ENCODE data around the gene PAK5.

PAK5 gene

GRCh38 chr20:9838378-9839295, at the start of gene PAK5:
Gene PAK5 (minus strand): TSS chr20:9839076. CDS start chr20:9644328, 194,748 bp downstream.
- DNase-seq (ENCODE audit: extremely low spot score): no peak
- TF ChIP-seq CTCF (IDR thresholded peaks at IDR 0.05; ENCODE audit: control extremely low read depth, extremely low read depth, low read depth, missing control alignments): no peak
- POLR2A ChIA-PET: no interaction called here
- CTCF ChIA-PET: no interaction called here

DNA sequence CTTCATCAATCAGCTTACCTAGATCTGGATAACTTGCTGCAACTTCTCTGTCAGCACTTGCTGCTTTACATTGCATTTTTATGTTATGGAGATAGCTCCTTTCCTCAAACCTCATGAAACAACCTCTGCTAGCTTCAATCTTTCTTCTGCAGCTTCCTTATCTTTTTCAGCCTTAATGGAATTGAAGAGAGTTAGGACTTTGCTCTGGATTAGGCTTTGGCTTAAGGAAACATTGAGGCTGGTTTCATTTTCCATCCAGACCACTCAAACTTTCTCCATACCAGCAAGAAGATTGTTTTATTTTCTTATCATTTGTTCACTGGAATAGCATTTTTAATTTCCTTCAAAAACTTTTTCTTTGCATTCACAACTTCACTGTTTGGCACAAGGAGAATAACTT, 48.8 kb upstream of the PAK5 start:
- no peak for TF ChIP-seq CTCF (IDR thresholded peaks at IDR 0.05; ENCODE audit: control extremely low read depth, extremely low read depth, low read depth, missing control alignments)
- CTCF ChIA-PET: interaction anchor here (0.7 to 2.0 kb wide), 5 partner anchors 9 to 25 kb away, joined by 3 to 7 read pairs (median 5); no protein-coding TSS in a partner anchor
- DNase-seq (ENCODE audit: extremely low spot score): no peak
- POLR2A ChIA-PET: no interaction called here

- DNase-seq (ENCODE audit: extremely low spot score): no peak
- ChIA-PET POLR2A (no interaction called here), CTCF (interaction anchor here (1.8 to 2.0 kb wide), 2 partner anchors 18 to 26 kb away, joined by 4 to 7 read pairs; no protein-coding TSS in a partner anchor)
- no peak for TF ChIP-seq CTCF (IDR thresholded peaks at IDR 0.05; ENCODE audit: control extremely low read depth, extremely low read depth, low read depth, missing control alignments)
These were observed 47.4 kb upstream of the PAK5 start for GRCh38 chr20:9886227-9886626.

DNA sequence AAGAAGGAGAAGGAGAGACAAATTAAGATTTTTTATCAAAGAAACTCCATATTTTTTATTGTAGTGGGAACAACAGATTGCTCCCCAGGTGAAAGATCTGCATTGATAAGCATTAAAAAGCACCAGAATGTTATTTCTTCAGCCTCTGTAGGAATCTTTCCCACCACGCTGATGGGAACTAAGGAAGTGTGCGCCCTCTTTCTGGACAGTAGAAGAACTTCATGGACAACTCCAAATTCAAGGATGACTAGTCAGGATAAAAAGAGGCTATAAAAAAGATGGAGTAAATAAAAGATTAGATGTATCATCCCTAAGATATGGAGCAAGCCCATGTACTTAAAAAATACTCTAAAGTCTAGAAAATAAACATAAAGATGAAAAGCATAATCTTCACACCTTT, 45.8 kb upstream of the PAK5 start:
- ChIA-PET POLR2A (no interaction called here), CTCF (no interaction called here)
- no peak for TF ChIP-seq CTCF (IDR thresholded peaks at IDR 0.05; ENCODE audit: control extremely low read depth, extremely low read depth, low read depth, missing control alignments)
- DNase-seq (ENCODE audit: extremely low spot score): no peak

DNA sequence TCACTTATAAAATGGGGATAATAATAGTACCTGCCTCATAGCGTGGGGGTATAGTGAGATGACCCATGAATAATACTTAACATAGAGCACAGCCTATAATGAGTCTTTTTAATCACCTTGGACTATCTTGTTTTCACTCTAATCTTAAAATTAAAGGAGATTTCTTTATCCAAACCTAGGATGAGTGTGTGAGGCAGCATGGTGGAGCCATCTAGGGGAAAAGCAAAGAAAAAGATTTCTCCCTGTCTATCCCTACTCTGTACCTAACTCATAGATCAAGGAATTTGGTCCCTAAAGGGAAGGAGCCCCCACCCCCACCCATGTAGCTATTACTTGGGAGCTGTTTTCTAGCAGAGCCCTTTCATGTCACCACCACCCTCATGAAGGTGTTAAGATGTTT, 45.2 kb upstream of the PAK5 start:
- DNase-seq (ENCODE audit: extremely low spot score): no peak
- POLR2A ChIA-PET: no interaction called here
- CTCF ChIA-PET: no interaction called here
- TF ChIP-seq CTCF (IDR thresholded peaks at IDR 0.05; ENCODE audit: control extremely low read depth, extremely low read depth, low read depth, missing control alignments): no peak

- ChIA-PET CTCF (interaction anchor here (1.7 kb wide), 1 partner anchor 10 kb away, joined by 6 read pairs; no protein-coding TSS in a partner anchor), POLR2A (no interaction called here)
- no peak for TF ChIP-seq CTCF (IDR thresholded peaks at IDR 0.05; ENCODE audit: control extremely low read depth, extremely low read depth, low read depth, missing control alignments)
- no peak for DNase-seq (ENCODE audit: extremely low spot score)
These were observed 39.1 kb upstream of the PAK5 start for GRCh38 chr20:9877932-9878495.

Data from GM10248 (cell line).